GM12801 (cell line): ENCODE data around the gene TMEM207.

Experiments
- TF ChIP-seq, protein P1 (sequence below): IDR thresholded peaks from one replicate; pipeline ENCODE4 v1.5.1; 2011; ENCODE audit warnings: control low read depth; ENCODE audit not compliant: insufficient read length; ENCODE audit errors: extremely low read depth

Gene TMEM207

DNA sequence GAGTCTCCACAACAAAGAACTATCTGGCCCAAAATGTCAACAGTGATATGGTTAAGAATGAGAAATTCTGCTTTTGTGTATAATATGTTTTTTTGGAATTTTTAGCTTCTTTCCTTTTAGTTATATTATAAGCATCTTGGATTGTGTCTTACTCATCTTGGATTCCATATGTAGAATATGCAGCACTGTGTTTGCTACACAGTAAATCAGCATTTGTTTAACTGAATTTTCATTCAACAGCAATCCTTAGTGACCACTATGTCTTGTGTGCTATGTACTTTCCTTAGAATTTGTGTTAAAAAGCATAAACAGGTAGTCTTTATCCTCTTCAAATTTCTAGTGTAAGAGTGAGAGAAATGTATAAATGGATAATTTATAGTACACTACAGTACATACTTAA is 18.2 kb upstream of the TMEM207 start:
- TF ChIP-seq, protein P1, sequence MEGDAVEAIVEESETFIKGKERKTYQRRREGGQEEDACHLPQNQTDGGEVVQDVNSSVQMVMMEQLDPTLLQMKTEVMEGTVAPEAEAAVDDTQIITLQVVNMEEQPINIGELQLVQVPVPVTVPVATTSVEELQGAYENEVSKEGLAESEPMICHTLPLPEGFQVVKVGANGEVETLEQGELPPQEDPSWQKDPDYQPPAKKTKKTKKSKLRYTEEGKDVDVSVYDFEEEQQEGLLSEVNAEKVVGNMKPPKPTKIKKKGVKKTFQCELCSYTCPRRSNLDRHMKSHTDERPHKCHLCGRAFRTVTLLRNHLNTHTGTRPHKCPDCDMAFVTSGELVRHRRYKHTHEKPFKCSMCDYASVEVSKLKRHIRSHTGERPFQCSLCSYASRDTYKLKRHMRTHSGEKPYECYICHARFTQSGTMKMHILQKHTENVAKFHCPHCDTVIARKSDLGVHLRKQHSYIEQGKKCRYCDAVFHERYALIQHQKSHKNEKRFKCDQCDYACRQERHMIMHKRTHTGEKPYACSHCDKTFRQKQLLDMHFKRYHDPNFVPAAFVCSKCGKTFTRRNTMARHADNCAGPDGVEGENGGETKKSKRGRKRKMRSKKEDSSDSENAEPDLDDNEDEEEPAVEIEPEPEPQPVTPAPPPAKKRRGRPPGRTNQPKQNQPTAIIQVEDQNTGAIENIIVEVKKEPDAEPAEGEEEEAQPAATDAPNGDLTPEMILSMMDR: no peak

DNA sequence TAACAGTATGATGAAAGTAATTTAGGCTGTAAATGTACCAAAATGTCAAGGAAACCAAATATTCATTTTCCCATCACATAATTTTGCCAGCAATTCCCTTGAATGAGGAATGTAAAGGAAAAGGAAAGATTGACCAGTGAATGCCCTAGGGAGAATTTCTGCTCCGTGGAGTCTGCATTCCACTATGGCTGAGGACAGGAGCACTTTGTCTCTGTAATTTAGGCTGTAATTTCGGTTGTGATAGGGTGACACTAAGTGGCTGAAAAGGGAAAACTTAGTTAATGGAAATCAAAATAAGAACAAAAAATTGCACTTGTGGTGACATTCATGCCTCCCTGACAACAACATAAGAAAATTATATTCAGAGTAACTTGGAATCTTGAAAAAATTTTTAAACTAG is 8.3 kb upstream of the TMEM207 start:
- TF ChIP-seq, protein P1: no peak

DNA sequence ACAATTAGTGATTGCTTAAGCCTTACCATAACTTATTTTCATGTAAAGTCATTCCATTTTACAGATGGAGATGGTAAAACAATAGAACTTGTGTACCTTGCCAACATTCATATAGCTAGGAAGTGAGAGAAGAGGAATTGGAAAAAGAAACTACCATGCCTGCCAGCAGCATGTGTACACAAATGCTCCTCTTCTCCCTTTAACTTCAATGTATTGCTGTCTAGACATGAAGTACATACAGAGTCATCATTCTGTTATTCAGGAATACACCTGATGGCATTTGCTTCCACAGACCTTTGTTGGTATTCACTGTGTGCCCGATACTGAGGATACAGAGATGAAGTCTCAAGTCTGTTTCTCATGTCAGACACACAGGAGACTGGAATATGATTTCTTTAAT is 7.1 kb upstream of the TMEM207 start:
- TF ChIP-seq, protein P1: no peak

DNA sequence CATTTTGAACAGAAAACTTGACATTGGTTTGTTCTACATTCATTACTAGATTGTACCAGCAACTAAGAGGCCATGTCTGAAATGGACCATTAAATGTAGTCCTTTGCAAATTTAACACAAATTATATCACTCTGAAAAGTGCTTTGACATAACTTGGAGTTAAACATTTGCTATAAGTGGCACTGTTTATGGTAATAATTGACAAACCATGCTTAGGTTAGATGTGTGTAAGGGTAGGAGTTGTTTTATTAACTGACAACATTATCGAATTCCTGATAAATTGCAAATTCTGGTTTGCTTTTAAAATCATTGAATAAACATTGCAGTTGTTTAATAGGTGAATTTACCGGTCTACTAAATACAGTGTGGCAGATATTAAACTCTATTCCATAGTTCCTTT is 6.1 kb upstream of the TMEM207 start:
- TF ChIP-seq, protein P1: no peak

DNA sequence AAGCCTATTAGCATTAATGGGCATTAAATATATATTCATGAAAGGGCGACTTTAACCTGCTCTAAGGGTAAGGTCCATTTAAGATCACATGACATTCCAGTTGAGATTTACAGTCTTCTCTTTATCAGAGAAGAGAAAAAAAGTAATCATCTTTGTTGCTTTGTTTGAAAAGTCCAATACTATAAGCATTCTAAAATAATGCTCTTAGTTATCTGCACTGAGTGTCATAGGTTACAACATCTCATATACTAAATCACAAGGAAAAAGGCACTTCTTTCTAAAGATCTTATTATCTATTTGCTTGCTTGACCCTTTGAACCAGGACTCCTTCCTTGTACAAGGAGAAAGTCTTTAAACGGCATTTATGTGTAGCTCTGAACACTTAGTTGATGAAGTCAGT is 1.4 kb downstream of the TMEM207 start:
- TF ChIP-seq, protein P1: no peak

DNA sequence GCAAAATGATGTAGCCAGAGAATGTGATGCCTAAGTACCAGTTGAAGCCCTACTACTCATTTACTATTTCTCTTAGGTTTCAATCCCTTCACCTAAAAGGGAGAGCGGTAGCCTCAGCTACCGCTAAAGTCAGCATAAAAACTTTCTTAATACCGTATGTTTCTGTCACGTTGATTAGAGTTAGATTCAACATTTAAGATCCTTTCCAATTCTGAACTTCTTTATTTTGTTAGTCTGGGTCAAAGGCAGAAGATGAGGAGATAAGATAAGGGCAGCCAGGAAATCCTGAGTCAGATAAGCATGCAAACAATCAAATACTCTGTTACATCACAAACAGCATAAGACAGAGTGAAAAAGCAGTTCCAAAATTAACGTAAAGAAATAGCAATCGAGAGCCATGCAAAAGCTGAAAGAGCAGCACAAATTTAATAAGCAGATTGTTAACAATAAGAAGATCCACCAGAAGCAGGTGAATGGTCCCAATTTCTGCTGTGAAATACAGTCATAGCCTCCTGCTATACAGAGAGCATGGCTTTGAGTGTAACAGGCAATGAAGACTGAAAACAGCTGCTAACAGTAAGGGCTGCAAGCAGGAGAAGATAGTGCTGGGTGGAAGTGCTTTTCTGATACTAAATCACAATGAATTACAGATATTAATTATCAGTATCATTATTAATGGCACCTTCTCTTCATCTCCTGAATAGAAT is 3.0 kb downstream of the TMEM207 start:
- TF ChIP-seq, protein P1: no peak

DNA sequence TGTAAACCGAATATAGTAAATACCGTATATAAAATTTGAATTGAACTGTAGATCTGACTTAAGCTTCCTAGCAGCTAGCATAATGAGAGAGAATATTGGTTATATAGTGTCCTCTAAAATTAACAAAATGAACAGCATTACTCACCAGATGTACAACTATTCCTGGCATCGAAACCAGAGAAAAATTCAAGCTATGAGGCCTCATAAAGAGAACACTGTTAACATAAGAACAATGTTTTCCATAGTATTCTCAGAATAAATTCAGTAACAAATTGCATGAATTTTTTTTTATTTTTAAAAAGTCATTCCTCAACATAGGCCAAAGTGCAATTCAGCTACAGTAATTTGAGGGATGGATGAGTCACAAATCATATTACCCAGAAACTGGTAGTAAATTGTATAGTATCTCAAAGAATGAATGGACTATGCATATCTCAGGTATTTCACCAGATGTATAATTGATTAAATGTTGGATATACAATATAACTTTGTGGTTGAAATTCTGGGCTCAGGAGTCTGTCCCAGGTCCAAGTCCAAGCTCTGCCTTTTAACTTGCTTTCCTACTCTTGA is 5.0 kb downstream of the TMEM207 start:
- TF ChIP-seq, protein P1: no peak

DNA sequence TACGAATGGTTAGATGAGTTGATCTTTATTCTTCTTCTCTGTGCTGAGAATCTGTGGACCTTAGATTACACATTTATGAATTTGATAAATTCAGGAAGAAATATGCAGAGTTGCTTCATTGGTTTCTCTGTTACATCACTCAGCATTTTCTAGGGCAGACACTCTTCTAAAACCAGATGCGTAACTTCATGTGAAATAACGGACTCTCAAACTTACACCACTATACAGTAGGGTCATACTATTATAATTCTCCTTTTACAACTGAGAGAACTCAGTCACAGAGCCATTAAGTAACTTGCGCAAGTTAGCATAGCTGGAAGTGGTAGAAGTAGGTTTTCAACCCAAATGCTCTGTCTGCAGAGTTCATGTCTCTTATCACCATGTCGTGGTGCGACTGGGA is 5.7 kb downstream of the TMEM207 start:
- TF ChIP-seq, protein P1: no peak
